Keratinocyte (primary cell): ENCODE data around the gene DECR2. TPM values are rescaled to one million over a fixed set of nuclear protein-coding genes. Genes with fewer than 3 reads are reported as not detected.

Source experiments
- DNase-seq: peaks from one replicate; pipeline ENCODE4 v3.0.0-alpha.2; 2011; ENCODE audit warnings: low read depth, missing footprints, low spot score
- FAIRE-seq: peaks from 2 replicates; lab custom pipeline; 2011; peaks lifted over from hg19 to GRCh38; lab: Jason Lieb, UNC
- H2AFZ ChIP-seq: 2 replicates; pipeline ENCODE4 v1.6.0; 2012; ENCODE audit warnings: low read length, control low read depth, inconsistent platforms; ENCODE audit not compliant: control insufficient read depth
- H3K27ac ChIP-seq: 2 replicates; pipeline ENCODE4 v1.5.1; 2011; ENCODE audit warnings: low read length; ENCODE audit not compliant: control insufficient read depth, insufficient read depth
- H3K27me3 ChIP-seq: 3 replicates; pipeline ENCODE4 v1.6.0; 2011; ENCODE audit warnings: low read length; ENCODE audit not compliant: control insufficient read depth, insufficient read depth; ENCODE audit errors: extremely low read depth
- H3K36me3 ChIP-seq, 2 experiments: 2 replicates in 1 of 2; 3 replicates in 1 of 2; pipeline ENCODE4 v1.5.1; 2011; ENCODE audit warnings: low read length in 2 of 2, mild to moderate bottlenecking in 1 of 2; ENCODE audit not compliant: control insufficient read depth in 2 of 2, insufficient read depth in 2 of 2; ENCODE audit errors: extremely low read depth in 1 of 2
- H3K4me1 ChIP-seq: 3 replicates; pipeline ENCODE4 v1.5.1; 2011; ENCODE audit warnings: low read length; ENCODE audit not compliant: control insufficient read depth, insufficient read depth; ENCODE audit errors: extremely low read depth
- H3K4me2 ChIP-seq: 3 replicates; pipeline ENCODE4 v1.6.0; 2011; ENCODE audit warnings: low read depth, low read length; ENCODE audit not compliant: control insufficient read depth, insufficient read depth; ENCODE audit errors: extremely low read depth
- H3K4me3 ChIP-seq, 3 experiments: fragments of 200-600 bp in 1 of 3; sonication (generic) in 1 of 3; 2 replicates in 2 of 3; 3 replicates in 1 of 3; pipeline ENCODE4 v1.5.1; 2011 to 2016; ENCODE audit warnings: low read length in 3 of 3, mild to moderate bottlenecking in 3 of 3, control low read depth in 2 of 3, inconsistent platforms in 1 of 3, low read depth in 1 of 3, mixed read lengths in 1 of 3, mixed run types in 1 of 3, moderate library complexity in 1 of 3; ENCODE audit not compliant: control insufficient read depth in 2 of 3, insufficient read depth in 2 of 3; ENCODE audit errors: extremely low read depth in 1 of 3
- H3K79me2 ChIP-seq: 2 replicates; pipeline ENCODE4 v1.6.0; 2012; ENCODE audit warnings: low read length; ENCODE audit not compliant: control insufficient read depth, insufficient read depth
- H3K9ac ChIP-seq: 3 replicates; pipeline ENCODE4 v1.6.0; 2011; ENCODE audit warnings: low read length; ENCODE audit not compliant: control insufficient read depth, insufficient read depth; ENCODE audit errors: extremely low read depth
- H3K9me1 ChIP-seq: 3 replicates; pipeline ENCODE4 v1.6.0; 2011; ENCODE audit warnings: low read length; ENCODE audit not compliant: control insufficient read depth, insufficient read depth; ENCODE audit errors: extremely low read depth
- H3K9me3 ChIP-seq: 2 replicates; pipeline ENCODE4 v1.5.1; 2012; ENCODE audit warnings: low read depth, low read length; ENCODE audit not compliant: control insufficient read depth
- H4K20me1 ChIP-seq: 3 replicates; pipeline ENCODE4 v1.6.0; 2011; ENCODE audit warnings: low read length; ENCODE audit not compliant: control insufficient read depth, insufficient read depth; ENCODE audit errors: extremely low read depth
- EZH2 ChIP-seq: IDR thresholded peaks from one replicate; pipeline ENCODE4 v1.6.1; 2012; ENCODE audit warnings: inconsistent platforms, mild to moderate bottlenecking, low read length, moderate library complexity
- dilution Hi-C: fragments of 300-500 bp; cut with MboI; formaldehyde crosslinking; loops from one replicate; pipeline ENCODE4 v1.7.0; 2020; ENCODE audit warnings: low sequenced_read_pairs; ENCODE audit not compliant: extremely low pct_ligation_motif_present
- polyA plus RNA-seq, 5 experiments: library from polyadenylated mRNA; depleted of rRNA in 3 of 5; stranded (reverse) in 3 of 5; stranded (forward) in 1 of 5; unstranded in 1 of 5; fragments of >200 nt; gene quantifications; 1 replicate in 1 of 5; 2 replicates in 3 of 5; 3 replicates in 1 of 5; pipeline versions ENCODE4 v1.2.1 to v1.2.3, GENCODE V29; 2011 to 2012; ENCODE audit warnings: missing spikeins in 2 of 5, low read depth in 1 of 5, low replicate concordance in 1 of 5
- TF ChIP-seq, protein P1 (sequence below), 3 experiments: IDR thresholded peaks in 1 of 3; conservative IDR thresholded peaks in 1 of 3; optimal IDR thresholded peaks in 1 of 3; 2 replicates in 2 of 3; 3 replicates in 1 of 3; pipeline versions ENCODE3 to v1.5.1; 2011; ENCODE audit warnings: low read length in 3 of 3, mild to moderate bottlenecking in 3 of 3, moderate library complexity in 2 of 3, control low read depth in 1 of 3, inconsistent platforms in 1 of 3; ENCODE audit not compliant: insufficient read depth in 2 of 3; ENCODE audit errors: extremely low read depth in 1 of 3

Gene DECR2
- polyA plus RNA-seq, 1 donor (not counting 4 experiments of a cell fraction or from before 2014, with no cell fraction given): 14.2 TPM

- no peak overlapping the region for H3K9ac ChIP-seq
- FAIRE-seq: no peak
These were observed 5.6 kb downstream of the DECR2 start for GRCh38 chr16:407253-407652.

GRCh38 chr16:410516-411178, 9.0 kb downstream of the DECR2 start:
- no peak overlapping the region for H3K27ac ChIP-seq
- H3K9me3 ChIP-seq: no peaks in the 10 kb centered on the region
- no peak overlapping the region for H3K9ac ChIP-seq
- no peaks in the 10 kb centered on the region for H4K20me1 ChIP-seq
- peaks cover 5% of the 10 kb centered on the region for H3K4me1 ChIP-seq
- H2AFZ ChIP-seq: no peak overlapping the region
- no peaks in the 10 kb centered on the region for H3K27me3 ChIP-seq
- peaks cover 4 to 9% of the 10 kb centered on the region in 2 experiments for H3K36me3 ChIP-seq
- FAIRE-seq (no peak), DNase-seq (no peak)
- dilution Hi-C loops: no loop called here
- no peak for TF ChIP-seq EZH2
- TF ChIP-seq, protein P1, sequence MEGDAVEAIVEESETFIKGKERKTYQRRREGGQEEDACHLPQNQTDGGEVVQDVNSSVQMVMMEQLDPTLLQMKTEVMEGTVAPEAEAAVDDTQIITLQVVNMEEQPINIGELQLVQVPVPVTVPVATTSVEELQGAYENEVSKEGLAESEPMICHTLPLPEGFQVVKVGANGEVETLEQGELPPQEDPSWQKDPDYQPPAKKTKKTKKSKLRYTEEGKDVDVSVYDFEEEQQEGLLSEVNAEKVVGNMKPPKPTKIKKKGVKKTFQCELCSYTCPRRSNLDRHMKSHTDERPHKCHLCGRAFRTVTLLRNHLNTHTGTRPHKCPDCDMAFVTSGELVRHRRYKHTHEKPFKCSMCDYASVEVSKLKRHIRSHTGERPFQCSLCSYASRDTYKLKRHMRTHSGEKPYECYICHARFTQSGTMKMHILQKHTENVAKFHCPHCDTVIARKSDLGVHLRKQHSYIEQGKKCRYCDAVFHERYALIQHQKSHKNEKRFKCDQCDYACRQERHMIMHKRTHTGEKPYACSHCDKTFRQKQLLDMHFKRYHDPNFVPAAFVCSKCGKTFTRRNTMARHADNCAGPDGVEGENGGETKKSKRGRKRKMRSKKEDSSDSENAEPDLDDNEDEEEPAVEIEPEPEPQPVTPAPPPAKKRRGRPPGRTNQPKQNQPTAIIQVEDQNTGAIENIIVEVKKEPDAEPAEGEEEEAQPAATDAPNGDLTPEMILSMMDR (optimal IDR thresholded peaks at IDR 0.05 in 1 of 3, IDR thresholded peaks at IDR 0.05 in 1 of 3, conservative IDR thresholded peaks at IDR 0.05 in 1 of 3; ENCODE audit: extremely low read depth in 1 of 3, insufficient read depth in 2 of 3, low read length in 3 of 3): no peak
- H3K79me2 ChIP-seq: no peaks in the 10 kb centered on the region
- no peak overlapping the region for H3K4me2 ChIP-seq
- no peaks in the 10 kb centered on the region for H3K9me1 ChIP-seq
- H3K4me3 ChIP-seq: no peak overlapping the region

More at GRCh38 chr16:407253-407652, 5.6 kb downstream of the DECR2 start:
- no peaks in the 10 kb centered on the region for H3K27me3 ChIP-seq
- H3K27ac ChIP-seq: no peak overlapping the region
- no peak overlapping the region for H2AFZ ChIP-seq
- H3K9me1 ChIP-seq: no peaks in the 10 kb centered on the region
- TF ChIP-seq, protein P1 (optimal IDR thresholded peaks at IDR 0.05 in 1 of 3, IDR thresholded peaks at IDR 0.05 in 1 of 3, conservative IDR thresholded peaks at IDR 0.05 in 1 of 3; ENCODE audit: extremely low read depth in 1 of 3, insufficient read depth in 2 of 3, low read length in 3 of 3): no peak
- no peak for TF ChIP-seq EZH2
- H3K79me2 ChIP-seq: no peaks in the 10 kb centered on the region
- no peak overlapping the region for H3K4me2 ChIP-seq
- dilution Hi-C loops: no loop called here
- no peak overlapping the region for H3K4me3 ChIP-seq
- H4K20me1 ChIP-seq: no peaks in the 10 kb centered on the region
- peaks cover 4 to 9% of the 10 kb centered on the region in 2 experiments for H3K36me3 ChIP-seq
- no peaks in the 10 kb centered on the region for H3K4me1 ChIP-seq
- no peak for DNase-seq
- no peaks in the 10 kb centered on the region for H3K9me3 ChIP-seq
